NT2/D1 (cell line): ENCODE measurements around the gene YIPF6.
"Not testable (repeated sequence)": the region's sequence is repeated elsewhere in the genome, so short reads cannot be mapped to it uniquely, and the experiment has no call there.

Source experiments
- DNase-seq: peaks from one replicate; pipeline ENCODE4 v3.0.0-alpha.2; 2011; ENCODE audit warnings: low read depth, low spot score
- H3K27me3 ChIP-seq: 2 replicates; pipeline ENCODE4 v1.6.0; 2011; ENCODE audit warnings: mild to moderate bottlenecking; ENCODE audit not compliant: insufficient read length, insufficient read depth
- H3K36me3 ChIP-seq: 2 replicates; pipeline ENCODE4 v1.6.1; 2011; ENCODE audit warnings: mild to moderate bottlenecking, low read length, mixed read lengths; ENCODE audit not compliant: insufficient read depth, insufficient read length
- H3K4me1 ChIP-seq: 2 replicates; pipeline ENCODE4 v1.5.1; 2011; ENCODE audit not compliant: insufficient read depth, insufficient read length
- H3K4me3 ChIP-seq: 2 replicates; pipeline ENCODE4 v1.5.1; 2011; ENCODE audit warnings: low read depth; ENCODE audit not compliant: insufficient read length
- H3K9ac ChIP-seq: 2 replicates; pipeline ENCODE4 v1.6.0; 2011; ENCODE audit warnings: low read depth; ENCODE audit not compliant: insufficient read length
- H3K9me3 ChIP-seq: 2 replicates; pipeline ENCODE4 v1.5.1; 2011; ENCODE audit warnings: mild to moderate bottlenecking, low read length; ENCODE audit not compliant: insufficient read depth
- SUZ12 ChIP-seq: IDR thresholded peaks from 2 replicates; pipeline ENCODE4 v1.6.1; 2011; ENCODE audit not compliant: insufficient read length, insufficient read depth; ENCODE audit errors: extremely low read depth
- YY1 ChIP-seq: IDR thresholded peaks from 2 replicates; pipeline ENCODE4 v1.6.1; 2011; ENCODE audit not compliant: insufficient read length, insufficient read depth
- ZNF274 ChIP-seq: IDR thresholded peaks from 2 replicates; pipeline ENCODE4 v1.6.1; 2011; ENCODE audit warnings: mild to moderate bottlenecking, low read depth, low read length

The YIPF6 gene

GRCh38 chrX:68490644-68491043 lies 8.2 kb upstream of the YIPF6 start:
- Histone ChIP-seq H3K9ac (no peak overlapping the region), H3K4me1 (no peaks in the 10 kb centered on the region), H3K27me3 (no peaks in the 10 kb centered on the region), H3K4me3 (no peak overlapping the region), H3K9me3 (no peaks in the 10 kb centered on the region), H3K36me3 (no peaks in the 10 kb centered on the region)
- no peak for TF ChIP-seq YY1
- TF ChIP-seq ZNF274: no peak
- no peak for TF ChIP-seq SUZ12
- no peak for DNase-seq

- Histone ChIP-seq H3K9ac (no peak overlapping the region), H3K4me3 (no peak overlapping the region), H3K27me3 (no peaks in the 10 kb centered on the region), H3K9me3 (no peaks in the 10 kb centered on the region), H3K36me3 (no peaks in the 10 kb centered on the region), H3K4me1 (no peaks in the 10 kb centered on the region)
- TF ChIP-seq ZNF274: no peak
- no peak for TF ChIP-seq SUZ12
- TF ChIP-seq YY1: no peak
- no peak for DNase-seq
Measured at GRCh38 chrX:68492583-68492982, 6.3 kb upstream of the YIPF6 start.

DNA sequence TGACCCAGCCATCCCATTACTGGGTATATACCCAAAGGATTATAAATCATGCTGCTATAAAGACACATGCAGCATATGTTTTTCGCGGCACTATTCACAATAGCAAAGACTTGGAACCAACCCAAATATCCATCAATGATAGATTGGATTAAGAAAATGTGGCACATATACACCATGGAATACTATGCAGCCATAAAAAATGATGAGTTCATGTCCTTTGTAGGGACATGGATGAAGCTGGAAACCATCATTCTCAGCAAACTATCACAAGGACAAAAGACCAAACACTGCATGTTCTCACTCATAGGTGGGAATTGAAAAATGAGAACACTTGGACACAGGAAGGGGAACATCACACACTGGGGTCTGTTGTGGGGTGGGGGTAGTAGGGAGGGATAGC lies 5.1 kb upstream of the YIPF6 start:
- not testable (repeated sequence) for H3K36me3 ChIP-seq, H3K9me3 ChIP-seq, DNase-seq, H3K4me3 ChIP-seq, H3K4me1 ChIP-seq, H3K9ac ChIP-seq, H3K27me3 ChIP-seq

GRCh38 chrX:68498044-68498507 lies 775 bp upstream of the YIPF6 start:
- Histone ChIP-seq H3K4me3 (peak overlapping the region; percentile 91), H3K9ac (peak overlapping the region; percentile 84), H3K36me3 (peaks cover 24% of the 10 kb centered on the region), H3K9me3 (no peaks in the 10 kb centered on the region), H3K4me1 (no peaks in the 10 kb centered on the region), H3K27me3 (no peaks in the 10 kb centered on the region)
- DNase-seq: peak; percentile 33
- TF ChIP-seq ZNF274 (no peak), SUZ12 (no peak), YY1 (peak; percentile 24)

GRCh38 chrX:68499543-68500504 lies 973 bp downstream of the YIPF6 start:
- peak overlapping the region; percentile 91 for H3K4me3 ChIP-seq
- peaks cover 41% of the 10 kb centered on the region for H3K36me3 ChIP-seq
- DNase-seq: no peak
- H3K9me3 ChIP-seq: no peaks in the 10 kb centered on the region
- no peaks in the 10 kb centered on the region for H3K27me3 ChIP-seq
- no peaks in the 10 kb centered on the region for H3K4me1 ChIP-seq
- TF ChIP-seq ZNF274: no peak
- TF ChIP-seq SUZ12: no peak
- TF ChIP-seq YY1: no peak
- H3K9ac ChIP-seq: peak overlapping the region; percentile 84

DNA sequence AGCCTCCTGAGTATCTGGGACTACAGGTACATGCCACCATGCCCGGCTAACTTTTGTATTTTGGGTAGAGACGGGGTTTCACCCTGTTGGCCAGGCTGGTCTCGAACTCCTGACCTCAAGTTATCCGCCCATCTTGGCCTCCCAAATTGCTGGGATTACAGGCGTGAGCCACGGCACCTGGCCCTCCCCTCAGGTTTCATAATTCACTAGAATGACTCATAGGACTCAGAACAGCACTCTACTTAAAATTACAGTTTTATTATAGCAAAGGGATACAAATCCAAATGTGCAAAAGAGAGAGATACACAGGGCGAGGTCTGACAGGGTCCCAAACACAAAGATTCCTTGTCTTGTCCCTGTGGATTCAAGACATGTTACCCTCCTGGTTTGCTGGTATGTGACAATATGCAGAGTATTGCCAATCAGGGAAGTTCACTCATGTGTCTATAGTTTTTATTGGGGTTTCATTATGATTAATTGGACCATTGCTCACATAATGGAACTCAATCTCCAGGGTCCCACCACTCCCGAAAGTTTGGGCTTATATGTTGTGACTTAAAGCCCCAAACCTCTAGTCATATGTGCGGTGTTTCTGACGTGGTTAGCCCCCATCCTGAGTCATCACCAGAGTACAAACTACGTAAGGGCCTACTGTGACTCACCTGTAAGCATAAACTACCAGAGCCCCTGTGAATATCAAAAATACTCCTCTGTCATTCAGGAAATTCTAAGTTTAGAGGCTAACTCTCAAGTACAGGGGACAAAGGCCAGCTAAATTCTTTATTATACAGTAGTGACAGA lies 5.2 kb downstream of the YIPF6 start:
- H3K4me1 ChIP-seq: no peaks in the 10 kb centered on the region
- no peak overlapping the region for H3K4me3 ChIP-seq
- H3K36me3 ChIP-seq: peaks cover 52% of the 10 kb centered on the region
- no peaks in the 10 kb centered on the region for H3K27me3 ChIP-seq
- no peak overlapping the region for H3K9ac ChIP-seq
- DNase-seq: no peak
- no peaks in the 10 kb centered on the region for H3K9me3 ChIP-seq
- TF ChIP-seq YY1 (no peak), SUZ12 (no peak), ZNF274 (no peak)

DNA sequence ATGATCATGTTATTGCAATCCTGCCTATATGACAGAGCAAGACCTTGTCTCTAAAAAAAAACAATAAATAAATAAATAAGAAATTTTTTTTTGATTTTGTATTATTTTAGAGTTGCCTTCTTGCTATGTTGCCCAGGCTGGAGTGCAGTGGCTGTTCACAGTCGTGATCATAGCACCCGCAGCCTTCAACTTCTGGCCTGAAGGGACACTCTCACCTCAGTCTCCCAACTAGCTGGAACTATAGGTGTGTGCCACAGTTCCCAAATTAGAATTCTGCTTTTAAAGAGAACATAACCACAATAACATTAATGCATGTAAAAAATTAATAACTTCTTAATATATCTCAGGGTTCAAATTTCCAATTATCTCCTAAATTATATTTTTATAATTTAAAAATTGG lies 7.8 kb downstream of the YIPF6 start:
- no peak for DNase-seq
- TF ChIP-seq SUZ12 (no peak), YY1 (no peak), ZNF274 (no peak)
- H3K4me3 ChIP-seq: no peak overlapping the region
- no peaks in the 10 kb centered on the region for H3K4me1 ChIP-seq
- H3K36me3 ChIP-seq: peaks cover 43% of the 10 kb centered on the region
- H3K9ac ChIP-seq: no peak overlapping the region
- no peaks in the 10 kb centered on the region for H3K27me3 ChIP-seq
- H3K9me3 ChIP-seq: no peaks in the 10 kb centered on the region
